GM19025 (cell line): ENCODE data around the gene TTC28.

Experiments
- ATAC-seq: cut with Tn5 transposase; IDR thresholded peaks from one replicate; pipeline ENCODE4 v1.9.1; 2021; ENCODE audit warnings: mild to moderate bottlenecking, low read depth, moderate library complexity; ENCODE audit not compliant: unreplicated experiment

TTC28 gene

GRCh38 chr22:28417431-28417830 is 262.2 kb downstream of the TTC28 start:
- no peak for ATAC-seq

- ATAC-seq = no peak
Measured at GRCh38 chr22:28414913-28415312, 264.7 kb downstream of the TTC28 start.

- no peak for ATAC-seq
Measured at GRCh38 chr22:28413612-28414399, 265.8 kb downstream of the TTC28 start.

GRCh38 chr22:28412109-28412508 is 267.5 kb downstream of the TTC28 start:
- no peak for ATAC-seq

- ATAC-seq = no peak
Measured at GRCh38 chr22:28411125-28411524, 268.5 kb downstream of the TTC28 start.

GRCh38 chr22:28410050-28410816 is 269.4 kb downstream of the TTC28 start:
- no peak for ATAC-seq

- no peak for ATAC-seq
Measured at GRCh38 chr22:28408709-28409108, 270.9 kb downstream of the TTC28 start.

GRCh38 chr22:28407645-28408044 is 272.0 kb downstream of the TTC28 start:
- no peak for ATAC-seq

GRCh38 chr22:28406246-28406645 is 273.4 kb downstream of the TTC28 start:
- ATAC-seq = no peak

- no peak for ATAC-seq
Measured at GRCh38 chr22:28405588-28405987, 274.1 kb downstream of the TTC28 start.

GRCh38 chr22:28402539-28402938 is 277.1 kb downstream of the TTC28 start:
- ATAC-seq = no peak

GRCh38 chr22:28402060-28402459 is 277.6 kb downstream of the TTC28 start:
- ATAC-seq = no peak

GRCh38 chr22:28398981-28399380 is 280.7 kb downstream of the TTC28 start:
- ATAC-seq = no peak

- ATAC-seq = no peak
Measured at GRCh38 chr22:28398355-28398754, 281.3 kb downstream of the TTC28 start.

- ATAC-seq = no peak
Measured at GRCh38 chr22:28397306-28397705, 282.3 kb downstream of the TTC28 start.

- ATAC-seq = no peak
Measured at GRCh38 chr22:28395920-28396753, 283.5 kb downstream of the TTC28 start.

GRCh38 chr22:28395520-28395919 is 284.1 kb downstream of the TTC28 start:
- no peak for ATAC-seq

- ATAC-seq = no peak
Measured at GRCh38 chr22:28394513-28395110, 285.0 kb downstream of the TTC28 start.

- no peak for ATAC-seq
Measured at GRCh38 chr22:28381429-28382167, 298.0 kb downstream of the TTC28 start.

GRCh38 chr22:28379951-28380350 is 299.7 kb downstream of the TTC28 start:
- ATAC-seq = no peak
